A673 (cell line): Measurements from ENCODE around the gene SLC4A1.

Experiments used
- CTCF ChIP-seq: fragments of 300-800, 200-600 bp; sonication (generic); conservative IDR thresholded peaks from 2 replicates; pipeline ENCODE4 v1.5.1; 2017; ENCODE audit warnings: low read depth, mild to moderate bottlenecking, antibody characterized with exemption, low read length, moderate library complexity, mixed read lengths
- EZH2 ChIP-seq: fragments of 200-600 bp; sonication (generic); IDR thresholded peaks from 2 replicates; pipeline ENCODE4 v1.6.1; 2017; ENCODE audit warnings: borderline replicate concordance, low read depth, mild to moderate bottlenecking, mixed read lengths, antibody characterized with exemption, low read length; ENCODE audit not compliant: poor library complexity, severe bottlenecking

DNA sequence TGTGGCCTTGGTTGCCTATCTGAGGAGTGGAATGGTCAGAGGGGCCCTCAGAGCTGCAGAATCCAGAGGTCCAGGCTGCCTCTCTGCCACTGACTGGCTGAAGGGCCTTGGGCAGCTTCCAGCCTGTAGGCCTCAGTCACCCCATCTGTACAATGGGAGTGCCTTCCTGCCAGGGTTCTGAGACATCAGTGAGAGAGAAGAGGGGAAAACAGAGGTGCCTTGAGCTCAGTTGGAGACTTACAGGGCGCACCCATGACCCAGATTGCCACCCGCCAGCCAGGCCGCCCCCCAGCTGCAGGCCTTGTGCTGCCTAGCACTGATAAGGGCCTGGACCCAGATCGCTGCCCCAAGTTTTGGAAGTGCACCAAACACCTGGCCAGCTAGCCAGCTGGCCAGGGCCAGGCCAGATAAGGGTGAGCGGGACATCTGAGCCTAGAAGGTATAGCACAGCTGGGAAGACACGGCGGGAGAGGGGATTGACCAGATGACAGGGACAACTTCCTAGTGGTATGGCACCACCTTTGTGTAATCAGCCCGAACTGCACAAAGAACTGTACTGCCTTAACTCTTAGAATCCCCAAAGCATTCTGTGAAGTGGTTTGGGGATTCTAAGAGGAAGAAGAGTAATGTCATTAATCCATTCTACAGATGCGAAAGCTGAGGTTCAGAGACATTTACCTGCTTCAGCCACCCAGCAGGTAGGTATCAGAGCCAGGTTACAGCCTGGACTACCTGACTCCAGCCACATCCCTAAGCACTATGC lies 1.4 kb downstream of the SLC4A1 start:
- TF ChIP-seq CTCF (no peak), EZH2 (no peak)
